RKO (cell line): ENCODE data around the gene HADHA.

Experiments used
- DNase-seq: peaks from one replicate; pipeline ENCODE4 v3.0.0-alpha.2; 2016; ENCODE audit warnings: low spot score

The HADHA gene

GRCh38 chr2:26193578-26194231, 50.7 kb downstream of the HADHA start:
- peak; percentile 20 for DNase-seq

GRCh38 chr2:26191316-26192159, 52.9 kb downstream of the HADHA start:
- DNase-seq: no peak

- no peak for DNase-seq
Measured at GRCh38 chr2:26190369-26190768, 54.1 kb downstream of the HADHA start.

GRCh38 chr2:26189751-26190150, 54.7 kb downstream of the HADHA start:
- DNase-seq: no peak

GRCh38 chr2:26189123-26189522, 55.3 kb downstream of the HADHA start:
- no peak for DNase-seq

GRCh38 chr2:26187537-26188104, 56.8 kb downstream of the HADHA start:
- no peak for DNase-seq

- DNase-seq: no peak
Measured at GRCh38 chr2:26187114-26187513, 57.3 kb downstream of the HADHA start.

GRCh38 chr2:26185954-26186770, 58.3 kb downstream of the HADHA start:
- DNase-seq: no peak

GRCh38 chr2:26185304-26185928, 59.0 kb downstream of the HADHA start:
- DNase-seq: no peak

GRCh38 chr2:26184555-26185303, 59.7 kb downstream of the HADHA start:
- DNase-seq: no peak

GRCh38 chr2:26184121-26184520, 60.3 kb downstream of the HADHA start:
- DNase-seq: no peak

- no peak for DNase-seq
Measured at GRCh38 chr2:26182887-26183630, 61.4 kb downstream of the HADHA start.

GRCh38 chr2:26182441-26182840, 62.0 kb downstream of the HADHA start:
- no peak for DNase-seq

GRCh38 chr2:26179446-26179913, 65.0 kb downstream of the HADHA start:
- no peak for DNase-seq

- DNase-seq: no peak
Measured at GRCh38 chr2:26178746-26179436, 65.5 kb downstream of the HADHA start.

GRCh38 chr2:26178246-26178645, 66.2 kb downstream of the HADHA start:
- DNase-seq: no peak

- DNase-seq: no peak
Measured at GRCh38 chr2:26177122-26177521, 67.3 kb downstream of the HADHA start.

GRCh38 chr2:26176279-26176615, 68.2 kb downstream of the HADHA start:
- no peak for DNase-seq

- DNase-seq: no peak
Measured at GRCh38 chr2:26175466-26176278, 68.8 kb downstream of the HADHA start.
